GM23338 (cell line): ENCODE measurements around the gene PAM16. TPM values are rescaled to one million over a fixed set of nuclear protein-coding genes. Genes with fewer than 3 reads are reported as not detected.

Experiments
- ATAC-seq: fragments of 200-7000 bp; cut with Tn5 transposase; 3 replicates; pipeline ENCODE4 v1.9.1; 2020
- DNase-seq: peaks from one replicate; pipeline ENCODE4 v3.0.0-alpha.2; 2015; ENCODE audit warnings: low spot score
- H2AFZ ChIP-seq: fragments of 200-600 bp; sonication (generic); 2 replicates; pipeline ENCODE4 v1.8.0; 2016; ENCODE audit warnings: antibody characterized with exemption, mild to moderate bottlenecking, moderate library complexity
- H3F3A ChIP-seq: fragments of 200-600 bp; sonication (generic); replicated peaks from 2 replicates; pipeline ENCODE4 v1.8.0; 2017; ENCODE audit warnings: antibody characterized with exemption, mixed run types, low read depth
- H3K27ac ChIP-seq: fragments of 200-600 bp; sonication (generic); 2 replicates; pipeline ENCODE4 v1.6.1; 2016; ENCODE audit warnings: low read depth
- H3K27me3 ChIP-seq: fragments of 200-600 bp; sonication (generic); 2 replicates; pipeline ENCODE4 v1.8.0; 2016; ENCODE audit warnings: mild to moderate bottlenecking, mixed run types, moderate library complexity; ENCODE audit not compliant: insufficient read depth
- H3K36me3 ChIP-seq: fragments of 200-600 bp; sonication (generic); 2 replicates; pipeline ENCODE4 v1.8.0; 2016; ENCODE audit warnings: mild to moderate bottlenecking; ENCODE audit not compliant: insufficient read depth
- H3K4me1 ChIP-seq: fragments of 200-600 bp; sonication (generic); 2 replicates; pipeline ENCODE4 v1.8.0; 2016; ENCODE audit warnings: mild to moderate bottlenecking, moderate library complexity; ENCODE audit not compliant: insufficient read depth
- H3K4me2 ChIP-seq: fragments of 200-600 bp; sonication (generic); 2 replicates; pipeline ENCODE4 v1.7.1; 2017; ENCODE audit warnings: mixed run types
- H3K4me3 ChIP-seq: fragments of 200-600 bp; sonication (generic); 2 replicates; pipeline ENCODE4 v1.6.1; 2016; ENCODE audit warnings: mixed run types
- H3K79me2 ChIP-seq: fragments of 200-600 bp; sonication (generic); replicated peaks from 2 replicates; pipeline ENCODE4 v1.8.0; 2017; ENCODE audit warnings: mild to moderate bottlenecking; ENCODE audit not compliant: insufficient read depth
- H3K9me2 ChIP-seq: fragments of 200-600 bp; sonication (generic); 2 replicates; pipeline ENCODE4 v1.8.0; 2017; ENCODE audit not compliant: insufficient read depth
- H4K20me1 ChIP-seq: fragments of 200-600 bp; sonication (generic); replicated peaks from 2 replicates; pipeline ENCODE4 v1.8.0; 2017; ENCODE audit warnings: mild to moderate bottlenecking; ENCODE audit not compliant: insufficient read depth
- H3K27ac Mint-ChIP-seq: 2 replicates; pipeline ENCODE4 v1.8.0; 2020; ENCODE audit warnings: inconsistent platforms, mild to moderate bottlenecking, moderate library complexity, mixed read lengths
- H3K27me3 Mint-ChIP-seq: 3 replicates; pipeline ENCODE4 v1.8.0; 2022; ENCODE audit warnings: low read depth, mild to moderate bottlenecking, moderate library complexity, mixed read lengths, inconsistent platforms; ENCODE audit not compliant: insufficient read depth, poor library complexity
- H3K36me3 Mint-ChIP-seq: 3 replicates; pipeline ENCODE4 v1.8.0; 2021; ENCODE audit warnings: low read depth, mild to moderate bottlenecking, inconsistent platforms, moderate library complexity, mixed read lengths
- H3K4me1 Mint-ChIP-seq: 3 replicates; pipeline ENCODE4 v1.8.0; 2020; ENCODE audit warnings: mild to moderate bottlenecking, inconsistent platforms, mixed read lengths
- H3K4me3 Mint-ChIP-seq: 3 replicates; pipeline ENCODE4 v1.8.0; 2021; ENCODE audit warnings: moderate library complexity, mild to moderate bottlenecking, inconsistent platforms, mixed read lengths
- H3K9me3 Mint-ChIP-seq: 3 replicates; pipeline ENCODE4 v1.8.0; 2020; ENCODE audit warnings: moderate library complexity, mild to moderate bottlenecking, inconsistent platforms, mixed read lengths
- CREB1 ChIP-seq: fragments of 250-450 bp; sonication (Bioruptor Pico); IDR thresholded peaks from 2 replicates; pipeline ENCODE4 v1.5.0; 2020; ENCODE audit warnings: low read depth, mild to moderate bottlenecking, moderate library complexity
- ETS1 ChIP-seq: IDR thresholded peaks from 2 replicates; pipeline ENCODE4 v1.6.1; 2016; ENCODE audit warnings: antibody characterized with exemption
- EZH2 ChIP-seq: fragments of 200-600 bp; sonication (generic); IDR thresholded peaks from one replicate; pipeline ENCODE4 v1.8.0; 2017; ENCODE audit warnings: antibody characterized with exemption, mild to moderate bottlenecking, low read depth; ENCODE audit not compliant: unreplicated experiment
- JUNB ChIP-seq: IDR thresholded peaks from one replicate; pipeline ENCODE4 v1.6.1; 2016; ENCODE audit warnings: antibody characterized with exemption; ENCODE audit not compliant: unreplicated experiment
- NANOG ChIP-seq: IDR thresholded peaks from 2 replicates; pipeline ENCODE4 v1.6.1; 2016; ENCODE audit warnings: antibody characterized with exemption, borderline replicate concordance
- POLR2AphosphoS5 ChIP-seq: IDR thresholded peaks from 2 replicates; pipeline ENCODE4 v1.6.1; 2016; ENCODE audit warnings: antibody characterized with exemption, low read depth
- STAT1 ChIP-seq: IDR thresholded peaks from one replicate; pipeline ENCODE4 v1.6.1; 2016; ENCODE audit warnings: antibody characterized with exemption; ENCODE audit not compliant: unreplicated experiment
- ZNF114 ChIP-seq: fragments of 250-450 bp; sonication (Bioruptor Pico); IDR thresholded peaks from 2 replicates; pipeline ENCODE4 v1.5.0; 2020; ENCODE audit warnings: mild to moderate bottlenecking, moderate library complexity
- ZNF331 ChIP-seq: fragments of 250-450 bp; sonication (Bioruptor Pico); IDR thresholded peaks from 2 replicates; pipeline ENCODE4 v1.5.0; 2020; ENCODE audit warnings: low read depth, mild to moderate bottlenecking, moderate library complexity
- ZNF462 ChIP-seq: fragments of 250-450 bp; sonication (Bioruptor Pico); IDR thresholded peaks from 2 replicates; pipeline ENCODE4 v1.5.0; 2020; ENCODE audit warnings: mild to moderate bottlenecking, moderate library complexity
- polyA plus RNA-seq: library from polyadenylated mRNA; unstranded; fragments of >200 nt; fragmentation: Nextera tagmentation; extraction: Ambion mirVana; gene quantifications from 2 replicates; pipeline ENCODE4 v1.2.1, GENCODE V29; 2016
- total RNA-seq: library from RNA; depleted of rRNA; stranded (reverse); fragments of >200 nt; shearing (Covaris generic); gene quantifications from 2 replicates; pipeline ENCODE4 v1.2.3, GENCODE V29; 2014
- TF ChIP-seq, protein P1 (sequence below): IDR thresholded peaks from one replicate; pipeline ENCODE4 v1.6.1; 2018; ENCODE audit warnings: antibody characterized with exemption; ENCODE audit not compliant: unreplicated experiment
- TF ChIP-seq, protein P2 (sequence below), 2 experiments: fragments of 200-600 bp in 1 of 2; sonication (generic) in 1 of 2; conservative IDR thresholded peaks; 2 replicates each; pipeline versions ENCODE4 v1.5.1 to v1.6.1; 2016 to 2017; ENCODE audit warnings: antibody characterized with exemption in 2 of 2, low read depth in 2 of 2, mild to moderate bottlenecking in 2 of 2, moderate library complexity in 1 of 2

Gene PAM16
- total and polyA plus RNA-seq, 2 experiments from 2014 or later = 84.1 to 283 TPM

DNA sequence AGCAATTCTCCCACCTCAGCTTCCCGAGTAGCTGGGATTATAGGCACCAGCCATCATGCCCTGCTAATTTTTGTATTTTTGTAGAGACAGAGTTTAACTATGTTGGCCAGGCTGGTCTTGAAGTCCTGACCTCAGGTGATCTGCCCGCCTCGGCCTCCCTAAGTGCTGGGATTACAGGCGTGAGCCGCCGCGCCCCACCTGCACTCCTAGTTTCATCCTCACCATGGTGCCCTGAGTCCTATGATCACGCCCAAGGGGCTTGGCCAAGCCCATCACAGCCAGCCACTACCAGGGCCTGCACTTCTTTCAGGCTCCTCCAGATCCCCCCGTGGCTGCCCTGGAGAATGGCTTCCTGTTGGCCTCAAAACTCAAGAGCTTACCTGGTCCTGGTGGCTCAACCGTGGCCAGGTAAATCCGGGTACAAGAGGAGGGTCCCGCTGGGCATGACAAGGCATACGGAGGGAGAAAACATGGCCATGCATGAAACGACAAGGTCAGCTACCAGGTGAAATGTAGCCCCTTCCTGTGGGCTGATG is 57.9 kb downstream of the PAM16 start (continued):
- no peak for TF ChIP-seq ETS1
- TF ChIP-seq STAT1 = no peak
- no peak for TF ChIP-seq EZH2
- TF ChIP-seq POLR2AphosphoS5 = no peak
- TF ChIP-seq, protein P1, sequence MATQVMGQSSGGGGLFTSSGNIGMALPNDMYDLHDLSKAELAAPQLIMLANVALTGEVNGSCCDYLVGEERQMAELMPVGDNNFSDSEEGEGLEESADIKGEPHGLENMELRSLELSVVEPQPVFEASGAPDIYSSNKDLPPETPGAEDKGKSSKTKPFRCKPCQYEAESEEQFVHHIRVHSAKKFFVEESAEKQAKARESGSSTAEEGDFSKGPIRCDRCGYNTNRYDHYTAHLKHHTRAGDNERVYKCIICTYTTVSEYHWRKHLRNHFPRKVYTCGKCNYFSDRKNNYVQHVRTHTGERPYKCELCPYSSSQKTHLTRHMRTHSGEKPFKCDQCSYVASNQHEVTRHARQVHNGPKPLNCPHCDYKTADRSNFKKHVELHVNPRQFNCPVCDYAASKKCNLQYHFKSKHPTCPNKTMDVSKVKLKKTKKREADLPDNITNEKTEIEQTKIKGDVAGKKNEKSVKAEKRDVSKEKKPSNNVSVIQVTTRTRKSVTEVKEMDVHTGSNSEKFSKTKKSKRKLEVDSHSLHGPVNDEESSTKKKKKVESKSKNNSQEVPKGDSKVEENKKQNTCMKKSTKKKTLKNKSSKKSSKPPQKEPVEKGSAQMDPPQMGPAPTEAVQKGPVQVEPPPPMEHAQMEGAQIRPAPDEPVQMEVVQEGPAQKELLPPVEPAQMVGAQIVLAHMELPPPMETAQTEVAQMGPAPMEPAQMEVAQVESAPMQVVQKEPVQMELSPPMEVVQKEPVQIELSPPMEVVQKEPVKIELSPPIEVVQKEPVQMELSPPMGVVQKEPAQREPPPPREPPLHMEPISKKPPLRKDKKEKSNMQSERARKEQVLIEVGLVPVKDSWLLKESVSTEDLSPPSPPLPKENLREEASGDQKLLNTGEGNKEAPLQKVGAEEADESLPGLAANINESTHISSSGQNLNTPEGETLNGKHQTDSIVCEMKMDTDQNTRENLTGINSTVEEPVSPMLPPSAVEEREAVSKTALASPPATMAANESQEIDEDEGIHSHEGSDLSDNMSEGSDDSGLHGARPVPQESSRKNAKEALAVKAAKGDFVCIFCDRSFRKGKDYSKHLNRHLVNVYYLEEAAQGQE = no peak

DNA sequence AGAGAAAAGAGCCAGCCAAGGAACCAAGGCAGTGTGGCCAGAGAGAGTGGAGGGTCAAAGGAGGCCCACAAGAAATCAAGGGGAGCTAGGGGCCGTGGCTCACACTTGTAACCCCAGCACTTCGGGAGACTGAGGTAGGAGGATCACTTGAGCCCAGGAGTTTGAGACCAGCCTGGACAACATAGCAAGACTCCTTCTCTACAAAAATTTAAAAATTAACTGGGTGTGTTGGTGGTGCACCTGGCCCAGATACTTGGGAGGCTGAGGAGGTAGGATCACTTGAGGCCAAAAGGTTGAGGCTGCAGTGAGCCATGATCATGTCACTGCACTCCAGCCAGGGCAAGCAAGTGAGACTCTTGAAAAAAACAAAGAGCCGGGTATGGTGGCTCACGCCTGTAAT is 59.4 kb downstream of the PAM16 start:
- H3F3A ChIP-seq = peaks cover 12% of the 10 kb centered on the region
- ATAC-seq = no peak
- H3K27me3 Mint-ChIP-seq = peaks cover 16% of the 10 kb centered on the region
- H3K9me2 ChIP-seq = no peaks in the 10 kb centered on the region
- H3K4me1 Mint-ChIP-seq = peaks cover 41% of the 10 kb centered on the region
- H3K36me3 ChIP-seq = no peaks in the 10 kb centered on the region
- no peaks in the 10 kb centered on the region for H4K20me1 ChIP-seq
- H3K9me3 Mint-ChIP-seq = no peaks in the 10 kb centered on the region
- peaks cover 28% of the 10 kb centered on the region for H3K4me1 ChIP-seq
- no peak overlapping the region for H3K27ac Mint-ChIP-seq
- H3K27me3 ChIP-seq = no peaks in the 10 kb centered on the region
- H3K79me2 ChIP-seq = no peaks in the 10 kb centered on the region
- no peak for DNase-seq
- H2AFZ ChIP-seq = no peak overlapping the region
- no peak overlapping the region for H3K4me3 Mint-ChIP-seq
- H3K27ac ChIP-seq = no peak overlapping the region
- no peak overlapping the region for H3K4me2 ChIP-seq
- H3K4me3 ChIP-seq = no peak overlapping the region
- no peaks in the 10 kb centered on the region; the same call in 2 of the 3 replicates for H3K36me3 Mint-ChIP-seq
- TF ChIP-seq ZNF462 (CRISPR knock-in tag) (no peak), NANOG (no peak), JUNB (no peak), ZNF114 (CRISPR knock-in tag) (no peak), ZNF331 (no peak), CREB1 (CRISPR knock-in tag) (no peak)
- TF ChIP-seq, protein P2, sequence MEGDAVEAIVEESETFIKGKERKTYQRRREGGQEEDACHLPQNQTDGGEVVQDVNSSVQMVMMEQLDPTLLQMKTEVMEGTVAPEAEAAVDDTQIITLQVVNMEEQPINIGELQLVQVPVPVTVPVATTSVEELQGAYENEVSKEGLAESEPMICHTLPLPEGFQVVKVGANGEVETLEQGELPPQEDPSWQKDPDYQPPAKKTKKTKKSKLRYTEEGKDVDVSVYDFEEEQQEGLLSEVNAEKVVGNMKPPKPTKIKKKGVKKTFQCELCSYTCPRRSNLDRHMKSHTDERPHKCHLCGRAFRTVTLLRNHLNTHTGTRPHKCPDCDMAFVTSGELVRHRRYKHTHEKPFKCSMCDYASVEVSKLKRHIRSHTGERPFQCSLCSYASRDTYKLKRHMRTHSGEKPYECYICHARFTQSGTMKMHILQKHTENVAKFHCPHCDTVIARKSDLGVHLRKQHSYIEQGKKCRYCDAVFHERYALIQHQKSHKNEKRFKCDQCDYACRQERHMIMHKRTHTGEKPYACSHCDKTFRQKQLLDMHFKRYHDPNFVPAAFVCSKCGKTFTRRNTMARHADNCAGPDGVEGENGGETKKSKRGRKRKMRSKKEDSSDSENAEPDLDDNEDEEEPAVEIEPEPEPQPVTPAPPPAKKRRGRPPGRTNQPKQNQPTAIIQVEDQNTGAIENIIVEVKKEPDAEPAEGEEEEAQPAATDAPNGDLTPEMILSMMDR (conservative IDR thresholded peaks at IDR 0.05; ENCODE audit: low read depth in 2 of 2) = no peak
